ENCODE results near the gene ABHD14A. TPM values are rescaled to one million over a fixed set of nuclear protein-coding genes. Genes with fewer than 3 reads are reported as not detected.

ABHD14A gene
- total and polyA plus RNA-seq, 2 of the 4 experiments (the other 2 are of a cell fraction) = 3.4 to 10.0 TPM

GRCh38 chr3:51932471-51933370 lies 42.1 kb upstream of the ABHD14A start:
- Histone ChIP-seq H3K4ac (ENCODE audit: low read depth, low read length) (no peak overlapping the region), H3K9me3 (ENCODE audit: control insufficient read depth, insufficient read depth, low read length) (no peaks in the 10 kb centered on the region), H3K9ac (ENCODE audit: low read depth, low read length) (no peak overlapping the region), H3K27me3 (ENCODE audit: control insufficient read depth, insufficient read depth, low read length) (no peaks in the 10 kb centered on the region), H2BK5ac (ENCODE audit: low read depth, low read length, poor library complexity, severe bottlenecking) (no peak overlapping the region), H3K18ac (ENCODE audit: low read depth, low read length) (no peak overlapping the region), H3K9me1 (ENCODE audit: insufficient read depth, low read length) (no peaks in the 10 kb centered on the region), H4K8ac (ENCODE audit: low read depth in 2 of 2, low read length in 2 of 2) (no peak overlapping the region), H3K36me3 (ENCODE audit: control insufficient read depth, insufficient read depth, low read length) (peaks cover 53% of the 10 kb centered on the region), H4K91ac (ENCODE audit: insufficient read depth, low read depth, low read length) (no peak overlapping the region), H3K14ac (replicated peaks; ENCODE audit: low read depth, low read length) (no peak overlapping the region), H2AFZ (replicated peaks; ENCODE audit: low read length, poor library complexity) (no peak overlapping the region), H2BK20ac (ENCODE audit: low read depth, low read length) (no peak overlapping the region), H3K4me3 (ENCODE audit: insufficient read depth, low read depth, low read length) (no peak overlapping the region), H2AK5ac (ENCODE audit: low read depth, low read length) (no peak overlapping the region), H2BK120ac (ENCODE audit: low read depth, low read length) (no peak overlapping the region), H3K23ac (ENCODE audit: low read depth, low read length) (no peak overlapping the region), H3K27ac (ENCODE audit: insufficient read depth, low read length) (no peak overlapping the region), H3K56ac (ENCODE audit: extremely low read depth, insufficient read depth, low read length) (no peak overlapping the region), H3K79me1 (ENCODE audit: low read depth in 1 of 2, low read length in 2 of 2) (peaks cover 0 to 4% of the 10 kb centered on the region in 2 experiments; a peak in 1 of 4 replicates), H2AK9ac (replicated peaks; ENCODE audit: low read depth, low read length, poor library complexity) (no peak overlapping the region), H4K5ac (ENCODE audit: low read depth, low read length) (no peak overlapping the region), H2BK15ac (ENCODE audit: low read depth, low read length) (no peak overlapping the region), H3K4me1 (ENCODE audit: control insufficient read depth, insufficient read depth, low read length) (no peaks in the 10 kb centered on the region), H4K20me1 (ENCODE audit: insufficient read depth, low read length) (no peaks in the 10 kb centered on the region), H3K4me2 (ENCODE audit: low read depth, low read length) (no peak overlapping the region)
- TF ChIP-seq CTCF (conservative IDR thresholded peaks at IDR 0.05; ENCODE audit: low read depth, low read length) (no peak), MAFK (IDR thresholded peaks at IDR 0.05; ENCODE audit: low read depth, low read length) (no peak), MAZ (IDR thresholded peaks at IDR 0.05; ENCODE audit: borderline replicate concordance, low read depth, low read length) (no peak), POLR2A (IDR thresholded peaks at IDR 0.05; ENCODE audit: low read depth, low read length) (no peak), SMC3 (IDR thresholded peaks at IDR 0.05; ENCODE audit: low read depth, low read length) (no peak)
- WGBS, 2 experiments (ENCODE audit: extremely low coverage in 2 of 2, insufficient read length in 1 of 2) = 98% methylated on average over 6 of the region's 15 CpGs; no CpG with 5 or more reads in 1 of the 2 experiments
- DNase-seq (no peak), ATAC-seq (ENCODE audit: low read depth) (no peak)
- dilution Hi-C loops (cut with HindIII; ENCODE audit: low sequenced_read_pairs, unreplicated experiment) = no loop called here
- in situ Hi-C loops (cut with MboI; ENCODE audit: low sequenced_read_pairs) = loop anchor here (25.0 kb wide), 1 partner anchor 545 kb away; the partner anchor contains the start of genes MANF and RBM15B
- no TSS peak for BruUV-seq (replicated peaks)
- intact Hi-C loops (cut with micrococcal nuclease) = no loop called here
- ChIA-PET CTCF (no interaction called here), POLR2A (ENCODE audit: unreplicated experiment) (no interaction called here)
